ENCODE measurements around the gene PTPN3. TPM values are rescaled to one million over a fixed set of nuclear protein-coding genes. Genes with fewer than 3 reads are reported as not detected.

Gene PTPN3
- polyA plus RNA-seq, 4 donors = 15.3 to 43.5 (median 34.0) TPM

- FAIRE-seq (no peak), DNase-seq (no peak)
- Histone ChIP-seq H3K27me3 (ENCODE audit: control insufficient read depth in 3 of 3, insufficient read depth in 3 of 3, low read length in 3 of 3) (no peaks in the 10 kb centered on the region), H3K36me3 (ENCODE audit: control insufficient read depth in 3 of 3, insufficient read depth in 2 of 3, low read depth in 1 of 3, low read length in 3 of 3) (peaks cover 3 to 55% (median 18%) of the 10 kb centered on the region in 3 donors), H3K4me3 (ENCODE audit: low read depth in 1 of 3, low read length in 3 of 3) (no peak overlapping the region), H3K27ac (ENCODE audit: low read depth in 1 of 3, low read length in 2 of 3) (no peak overlapping the region), H3K4me1 (ENCODE audit: control insufficient read depth in 3 of 3, insufficient read depth in 2 of 3, low read depth in 1 of 3, low read length in 2 of 3) (no peaks in the 10 kb centered on the region), H3K9me3 (ENCODE audit: control insufficient read depth in 2 of 2, insufficient read depth in 1 of 2, low read depth in 1 of 2, low read length in 1 of 2) (no peaks in the 10 kb centered on the region)
- 82 to 89% (median 82%) methylated on average over 6 of the region's 6 CpGs for WGBS, 3 donors
Measured at GRCh38 chr9:109428854-109429253, 69.3 kb downstream of the PTPN3 start.

- DNase-seq (no peak), FAIRE-seq (no peak)
- Histone ChIP-seq H3K27me3 (ENCODE audit: control insufficient read depth in 3 of 3, insufficient read depth in 3 of 3, low read length in 3 of 3) (no peaks in the 10 kb centered on the region), H3K4me3 (ENCODE audit: low read depth in 1 of 3, low read length in 3 of 3) (no peak overlapping the region), H3K36me3 (ENCODE audit: control insufficient read depth in 3 of 3, insufficient read depth in 2 of 3, low read depth in 1 of 3, low read length in 3 of 3) (peaks cover 3 to 51% (median 16%) of the 10 kb centered on the region in 3 donors), H3K9me3 (ENCODE audit: control insufficient read depth in 2 of 2, insufficient read depth in 1 of 2, low read depth in 1 of 2, low read length in 1 of 2) (no peaks in the 10 kb centered on the region), H3K27ac (ENCODE audit: low read depth in 1 of 3, low read length in 2 of 3) (no peak overlapping the region), H3K4me1 (ENCODE audit: control insufficient read depth in 3 of 3, insufficient read depth in 2 of 3, low read depth in 1 of 3, low read length in 2 of 3) (no peaks in the 10 kb centered on the region)
- 72 to 79% (median 73%) methylated on average over 4 of the region's 4 CpGs for WGBS, 3 donors
Measured at GRCh38 chr9:109427886-109428285, 70.2 kb downstream of the PTPN3 start.

- Histone ChIP-seq H3K9me3 (ENCODE audit: control insufficient read depth in 2 of 2, insufficient read depth in 1 of 2, low read depth in 1 of 2, low read length in 1 of 2) (no peaks in the 10 kb centered on the region), H3K27me3 (ENCODE audit: control insufficient read depth in 3 of 3, insufficient read depth in 3 of 3, low read length in 3 of 3) (no peaks in the 10 kb centered on the region), H3K4me3 (ENCODE audit: low read depth in 1 of 3, low read length in 3 of 3) (no peak overlapping the region), H3K36me3 (ENCODE audit: control insufficient read depth in 3 of 3, insufficient read depth in 2 of 3, low read depth in 1 of 3, low read length in 3 of 3) (peaks cover 3 to 45% (median 16%) of the 10 kb centered on the region in 3 donors), H3K27ac (ENCODE audit: low read depth in 1 of 3, low read length in 2 of 3) (no peak overlapping the region), H3K4me1 (ENCODE audit: control insufficient read depth in 3 of 3, insufficient read depth in 2 of 3, low read depth in 1 of 3, low read length in 2 of 3) (no peaks in the 10 kb centered on the region)
- no peak for FAIRE-seq
- WGBS, 3 donors = 91 to 93% (median 91%) methylated on average over 9 of the region's 9 CpGs
- DNase-seq = no peak
Measured at GRCh38 chr9:109426626-109427402, 71.3 kb downstream of the PTPN3 start.

- DNase-seq (no peak), FAIRE-seq (no peak)
- no peaks in the 10 kb centered on the region for H3K4me1 ChIP-seq (ENCODE audit: control insufficient read depth in 3 of 3, insufficient read depth in 2 of 3, low read depth in 1 of 3, low read length in 2 of 3)
- H3K4me3 ChIP-seq (ENCODE audit: low read depth in 1 of 3, low read length in 3 of 3) = no peak overlapping the region
- no peaks in the 10 kb centered on the region for H3K27me3 ChIP-seq (ENCODE audit: control insufficient read depth in 3 of 3, insufficient read depth in 3 of 3, low read length in 3 of 3)
- no peak overlapping the region for H3K27ac ChIP-seq (ENCODE audit: low read depth in 1 of 3, low read length in 2 of 3)
- H3K36me3 ChIP-seq (ENCODE audit: control insufficient read depth in 3 of 3, insufficient read depth in 2 of 3, low read depth in 1 of 3, low read length in 3 of 3) = peaks cover 3 to 44% (median 17%) of the 10 kb centered on the region in 3 donors
- H3K9me3 ChIP-seq (ENCODE audit: control insufficient read depth in 2 of 2, insufficient read depth in 1 of 2, low read depth in 1 of 2, low read length in 1 of 2) = no peaks in the 10 kb centered on the region
Measured at GRCh38 chr9:109424618-109425017, 73.5 kb downstream of the PTPN3 start.

GRCh38 chr9:109423877-109424276 is 74.2 kb downstream of the PTPN3 start:
- H3K9me3 ChIP-seq (ENCODE audit: control insufficient read depth in 2 of 2, insufficient read depth in 1 of 2, low read depth in 1 of 2, low read length in 1 of 2) = no peaks in the 10 kb centered on the region
- 80 to 90% (median 85%) methylated on average over 1 of the region's 1 CpG for WGBS, 3 donors
- H3K4me1 ChIP-seq (ENCODE audit: control insufficient read depth in 3 of 3, insufficient read depth in 2 of 3, low read depth in 1 of 3, low read length in 2 of 3) = no peaks in the 10 kb centered on the region
- H3K4me3 ChIP-seq (ENCODE audit: low read depth in 1 of 3, low read length in 3 of 3) = no peak overlapping the region
- DNase-seq = no peak
- peaks cover 3 to 44% (median 19%) of the 10 kb centered on the region in 3 donors for H3K36me3 ChIP-seq (ENCODE audit: control insufficient read depth in 3 of 3, insufficient read depth in 2 of 3, low read depth in 1 of 3, low read length in 3 of 3)
- no peak for FAIRE-seq
- H3K27ac ChIP-seq (ENCODE audit: low read depth in 1 of 3, low read length in 2 of 3) = no peak overlapping the region
- H3K27me3 ChIP-seq (ENCODE audit: control insufficient read depth in 3 of 3, insufficient read depth in 3 of 3, low read length in 3 of 3) = no peaks in the 10 kb centered on the region

- Histone ChIP-seq H3K4me3 (ENCODE audit: low read depth in 1 of 3, low read length in 3 of 3) (no peak overlapping the region), H3K36me3 (ENCODE audit: control insufficient read depth in 3 of 3, insufficient read depth in 2 of 3, low read depth in 1 of 3, low read length in 3 of 3) (peaks cover 0 to 46% (median 23%) of the 10 kb centered on the region in 3 donors), H3K4me1 (ENCODE audit: control insufficient read depth in 3 of 3, insufficient read depth in 2 of 3, low read depth in 1 of 3, low read length in 2 of 3) (no peaks in the 10 kb centered on the region), H3K27ac (ENCODE audit: low read depth in 1 of 3, low read length in 2 of 3) (no peak overlapping the region), H3K27me3 (ENCODE audit: control insufficient read depth in 3 of 3, insufficient read depth in 3 of 3, low read length in 3 of 3) (no peaks in the 10 kb centered on the region), H3K9me3 (ENCODE audit: control insufficient read depth in 2 of 2, insufficient read depth in 1 of 2, low read depth in 1 of 2, low read length in 1 of 2) (no peaks in the 10 kb centered on the region)
- 70 to 75% (median 75%) methylated on average over 7 of the region's 7 CpGs for WGBS, 3 donors
- FAIRE-seq = no peak
- DNase-seq = no peak
Measured at GRCh38 chr9:109422641-109423040, 75.5 kb downstream of the PTPN3 start.

- H3K27ac ChIP-seq (ENCODE audit: low read depth in 1 of 3, low read length in 2 of 3) = no peak overlapping the region
- no peak overlapping the region for H3K4me3 ChIP-seq (ENCODE audit: low read depth in 1 of 3, low read length in 3 of 3)
- H3K36me3 ChIP-seq (ENCODE audit: control insufficient read depth in 3 of 3, insufficient read depth in 2 of 3, low read depth in 1 of 3, low read length in 3 of 3) = peaks cover 0 to 52% (median 18%) of the 10 kb centered on the region in 3 donors
- no peaks in the 10 kb centered on the region for H3K27me3 ChIP-seq (ENCODE audit: control insufficient read depth in 3 of 3, insufficient read depth in 3 of 3, low read length in 3 of 3)
- H3K4me1 ChIP-seq (ENCODE audit: control insufficient read depth in 3 of 3, insufficient read depth in 2 of 3, low read depth in 1 of 3, low read length in 2 of 3) = no peaks in the 10 kb centered on the region
- DNase-seq (no peak), FAIRE-seq (no peak)
- no peaks in the 10 kb centered on the region for H3K9me3 ChIP-seq (ENCODE audit: control insufficient read depth in 2 of 2, insufficient read depth in 1 of 2, low read depth in 1 of 2, low read length in 1 of 2)
- WGBS, 3 donors = 84 to 88% (median 85%) methylated on average over 13 of the region's 13 CpGs
Measured at GRCh38 chr9:109421026-109421970, 76.8 kb downstream of the PTPN3 start.

- WGBS, 3 donors = 77 to 85% (median 78%) methylated on average over 4 of the region's 4 CpGs
- no peak for FAIRE-seq
- peaks cover 0 to 54% (median 20%) of the 10 kb centered on the region in 3 donors for H3K36me3 ChIP-seq (ENCODE audit: control insufficient read depth in 3 of 3, insufficient read depth in 2 of 3, low read depth in 1 of 3, low read length in 3 of 3)
Measured at GRCh38 chr9:109419531-109419930, 78.6 kb downstream of the PTPN3 start.

More at GRCh38 chr9:109419531-109419930, 78.6 kb downstream of the PTPN3 start:
- no peak overlapping the region for H3K27ac ChIP-seq (ENCODE audit: low read depth in 1 of 3, low read length in 2 of 3)
- no peak overlapping the region for H3K4me3 ChIP-seq (ENCODE audit: low read depth in 1 of 3, low read length in 3 of 3)
- no peak for DNase-seq
- no peaks in the 10 kb centered on the region for H3K4me1 ChIP-seq (ENCODE audit: control insufficient read depth in 3 of 3, insufficient read depth in 2 of 3, low read depth in 1 of 3, low read length in 2 of 3)
- H3K9me3 ChIP-seq (ENCODE audit: control insufficient read depth in 2 of 2, insufficient read depth in 1 of 2, low read depth in 1 of 2, low read length in 1 of 2) = no peaks in the 10 kb centered on the region
- no peaks in the 10 kb centered on the region for H3K27me3 ChIP-seq (ENCODE audit: control insufficient read depth in 3 of 3, insufficient read depth in 3 of 3, low read length in 3 of 3)

Measured in small intestine (tissue), 7 donors.